GM20431 (cell line): ENCODE results near the gene FAF2.

Experiments used
- in situ Hi-C: fragments of 300-500 bp; cut with MseI, MboI; formaldehyde crosslinking; loops from one replicate; pipeline ENCODE4 v1.15.0; 2020; ENCODE audit warnings: low sequenced_read_pairs; ENCODE audit not compliant: unreplicated experiment

Gene FAF2

GRCh38 chr5:176527246-176528222, 79.3 kb downstream of the FAF2 start:
- in situ Hi-C loops, result no loop called here

- in situ Hi-C loops, result no loop called here
These were observed 80.1 kb downstream of the FAF2 start for GRCh38 chr5:176528301-176528700.

GRCh38 chr5:176528761-176529115, 80.6 kb downstream of the FAF2 start:
- in situ Hi-C loops, result no loop called here

- in situ Hi-C loops, result no loop called here
These were observed 81.0 kb downstream of the FAF2 start for GRCh38 chr5:176529116-176529740.

- in situ Hi-C loops, result no loop called here
These were observed 81.6 kb downstream of the FAF2 start for GRCh38 chr5:176529741-176530141.

GRCh38 chr5:176530393-176530982, 82.3 kb downstream of the FAF2 start:
- in situ Hi-C loops, result no loop called here

GRCh38 chr5:176530983-176531901, 83.1 kb downstream of the FAF2 start:
- in situ Hi-C loops, result no loop called here

GRCh38 chr5:176531902-176532493, 83.8 kb downstream of the FAF2 start:
- in situ Hi-C loops, result no loop called here

- in situ Hi-C loops, result no loop called here
These were observed 84.6 kb downstream of the FAF2 start for GRCh38 chr5:176532795-176533194.

GRCh38 chr5:176533390-176533789, 85.2 kb downstream of the FAF2 start:
- in situ Hi-C loops, result no loop called here

- in situ Hi-C loops, result no loop called here
These were observed 85.9 kb downstream of the FAF2 start for GRCh38 chr5:176533894-176534611.

- in situ Hi-C loops, result no loop called here
These were observed 86.5 kb downstream of the FAF2 start for GRCh38 chr5:176534640-176535039.

- in situ Hi-C loops, result no loop called here
These were observed 87.0 kb downstream of the FAF2 start for GRCh38 chr5:176535101-176535663.

GRCh38 chr5:176535664-176536131, 87.5 kb downstream of the FAF2 start:
- in situ Hi-C loops, result no loop called here

GRCh38 chr5:176536132-176536901, 88.1 kb downstream of the FAF2 start:
- in situ Hi-C loops, result no loop called here

- in situ Hi-C loops, result no loop called here
These were observed 88.8 kb downstream of the FAF2 start, which contains the start of gene RNF44 for GRCh38 chr5:176536902-176537553. RNF44 (minus strand) TSS chr5:176537402; CDS start chr5:176532472, 4,930 bp downstream.

- in situ Hi-C loops, result no loop called here
These were observed 89.5 kb downstream of the FAF2 start for GRCh38 chr5:176537554-176538229.
